ENCODE measurements around the gene ANKRD12. TPM values are rescaled to one million over a fixed set of nuclear protein-coding genes. Genes with fewer than 3 reads are reported as not detected.

Gene ANKRD12
- total and polyA plus RNA-seq, 2 donors (not counting 1 experiment from before 2014, with no cell fraction given), result 8.0 to 183 TPM

GRCh38 chr18:9174302-9174701, 37.7 kb downstream of the ANKRD12 start:
- H3K27ac ChIP-seq (ENCODE audit: low read length in 2 of 2), result no peak overlapping the region
- POLR2A ChIA-PET, result no interaction called here
- ATAC-seq (ENCODE audit: low read depth) (no peak), DNase-seq (no peak)
- intact Hi-C loops (cut with micrococcal nuclease), result no loop called here
- TF ChIP-seq CTCF (IDR thresholded peaks at IDR 0.05) (no peak), EZH2 (IDR thresholded peaks at IDR 0.05; ENCODE audit: borderline replicate concordance, insufficient read depth, low read depth, low read length, poor library complexity, severe bottlenecking) (no peak)
- 79% methylated on average over 3 of the region's 4 CpGs for WGBS (ENCODE audit: insufficient coverage)
- no peak overlapping the region for H3K9ac ChIP-seq (ENCODE audit: low read length)
- no peak overlapping the region for H3K4me3 ChIP-seq (ENCODE audit: control extremely low read depth in 1 of 5, extremely low read depth in 1 of 5, insufficient read depth in 1 of 5, low read depth in 2 of 5, low read length in 4 of 5)
- H3K27ac Mint-ChIP-seq, result peak overlapping the region; percentile 34
- H3K9me3 Mint-ChIP-seq (ENCODE audit: insufficient read depth), result no peaks in the 10 kb centered on the region
- H2AFZ ChIP-seq (ENCODE audit: insufficient read depth, low read depth, low read length, poor library complexity, severe bottlenecking), result no peak overlapping the region
- H3K36me3 ChIP-seq (replicated peaks in 1 of 2; ENCODE audit: control extremely low read depth in 1 of 2, control insufficient read depth in 1 of 2, extremely low read depth in 1 of 2, insufficient read depth in 2 of 2, low read length in 1 of 2), result peaks cover 0 to 10% of the 10 kb centered on the region in 2 experiments
- peaks cover 68% of the 10 kb centered on the region for H3K4me1 Mint-ChIP-seq
- no peak overlapping the region for H3K4me2 ChIP-seq (replicated peaks; ENCODE audit: low read depth, low read length, poor library complexity, severe bottlenecking)
- H3K27me3 Mint-ChIP-seq, result no peaks in the 10 kb centered on the region
- peak overlapping the region; percentile 42 for H3K4me3 Mint-ChIP-seq
- H3K9me3 ChIP-seq (ENCODE audit: control extremely low read depth in 1 of 3, control insufficient read depth in 2 of 3, insufficient read depth in 1 of 3, low read length in 2 of 3), result peaks cover 0 to 8% (median 0%) of the 10 kb centered on the region in 3 donors
- CTCF ChIA-PET, result no interaction called here
- H3K4me1 ChIP-seq (ENCODE audit: control insufficient read depth in 2 of 2, insufficient read depth in 2 of 2, low read length in 2 of 2), result peaks cover 17 to 29% of the 10 kb centered on the region in 2 donors
- peaks cover 92% of the 10 kb centered on the region for H3K79me2 ChIP-seq (ENCODE audit: control insufficient read depth, insufficient read depth, low read length)
- H3K27me3 ChIP-seq (replicated peaks in 1 of 4; ENCODE audit: control extremely low read depth in 1 of 4, control insufficient read depth in 3 of 4, insufficient read depth in 4 of 4, low read length in 3 of 4), result no peaks in the 10 kb centered on the region
- H4K20me1 ChIP-seq (ENCODE audit: control insufficient read depth, insufficient read depth, low read length, poor library complexity, severe bottlenecking), result peaks cover 73% of the 10 kb centered on the region

GRCh38 chr18:9175115-9175514, 38.5 kb downstream of the ANKRD12 start:
- POLR2A ChIA-PET, result no interaction called here
- Mint-ChIP-seq H3K4me1 (peaks cover 67% of the 10 kb centered on the region), H3K27me3 (no peaks in the 10 kb centered on the region), H3K9me3 (ENCODE audit: insufficient read depth) (no peaks in the 10 kb centered on the region), H3K4me3 (no peak overlapping the region), H3K27ac (peak overlapping the region; percentile 82)
- TF ChIP-seq CTCF (IDR thresholded peaks at IDR 0.05) (no peak), EZH2 (IDR thresholded peaks at IDR 0.05; ENCODE audit: borderline replicate concordance, insufficient read depth, low read depth, low read length, poor library complexity, severe bottlenecking) (no peak)
- Histone ChIP-seq H3K4me3 (ENCODE audit: control extremely low read depth in 1 of 5, extremely low read depth in 1 of 5, insufficient read depth in 1 of 5, low read depth in 2 of 5, low read length in 4 of 5) (no peak overlapping the region), H3K9ac (ENCODE audit: low read length) (no peak overlapping the region), H3K9me3 (ENCODE audit: control extremely low read depth in 1 of 3, control insufficient read depth in 2 of 3, insufficient read depth in 1 of 3, low read length in 2 of 3) (peaks cover 0 to 8% (median 0%) of the 10 kb centered on the region in 3 donors), H2AFZ (ENCODE audit: insufficient read depth, low read depth, low read length, poor library complexity, severe bottlenecking) (no peak overlapping the region), H3K27me3 (replicated peaks in 1 of 4; ENCODE audit: control extremely low read depth in 1 of 4, control insufficient read depth in 3 of 4, insufficient read depth in 4 of 4, low read length in 3 of 4) (no peaks in the 10 kb centered on the region), H3K27ac (ENCODE audit: low read length in 2 of 2) (no peak overlapping the region), H3K36me3 (replicated peaks in 1 of 2; ENCODE audit: control extremely low read depth in 1 of 2, control insufficient read depth in 1 of 2, extremely low read depth in 1 of 2, insufficient read depth in 2 of 2, low read length in 1 of 2) (peaks cover 0 to 10% of the 10 kb centered on the region in 2 experiments), H3K4me1 (ENCODE audit: control insufficient read depth in 2 of 2, insufficient read depth in 2 of 2, low read length in 2 of 2) (peaks cover 17 to 29% of the 10 kb centered on the region in 2 donors), H3K4me2 (replicated peaks; ENCODE audit: low read depth, low read length, poor library complexity, severe bottlenecking) (no peak overlapping the region), H3K79me2 (ENCODE audit: control insufficient read depth, insufficient read depth, low read length) (peaks cover 97% of the 10 kb centered on the region), H4K20me1 (ENCODE audit: control insufficient read depth, insufficient read depth, low read length, poor library complexity, severe bottlenecking) (peaks cover 77% of the 10 kb centered on the region)
- DNase-seq, result peak; percentile 20
- no peak for ATAC-seq (ENCODE audit: low read depth)
- intact Hi-C loops (cut with micrococcal nuclease), result no loop called here
- no CpG with 5 or more reads among the region's 1 CpG for WGBS (ENCODE audit: insufficient coverage)
- CTCF ChIA-PET, result no interaction called here

Data from B cell (primary cell).